Activated CD4-positive, alpha-beta T cell treated with anti-CD3 and anti-CD28 coated beads for 4 hours (primary cell): ENCODE data around the gene NEDD8.

ENCODE experiments used
- DNase-seq, 2 donors: peaks; one replicate each; pipeline ENCODE4 v3.0.0-alpha.2; 2020

Gene NEDD8

GRCh38 chr14:24177041-24177825 is 54.9 kb downstream of the NEDD8 start:
- no peak for DNase-seq

GRCh38 chr14:24176599-24176998 is 55.6 kb downstream of the NEDD8 start:
- DNase-seq: no peak

- DNase-seq: no peak
Observed at GRCh38 chr14:24172871-24173281, 59.3 kb downstream of the NEDD8 start.

- DNase-seq: no peak
Observed at GRCh38 chr14:24172261-24172860, 59.8 kb downstream of the NEDD8 start.

- peak; percentile 38 to 57 for DNase-seq
Observed at GRCh38 chr14:24171422-24172260, 60.5 kb downstream of the NEDD8 start, which contains the start of gene REC8. Gene REC8 (plus strand): TSS chr14:24172080. CDS start chr14:24172553, 473 bp downstream.

- no peak for DNase-seq
Observed at GRCh38 chr14:24167469-24168114, 64.6 kb downstream of the NEDD8 start.
